Measurements from ENCODE around the gene SAMD4A.

SAMD4A gene

DNA sequence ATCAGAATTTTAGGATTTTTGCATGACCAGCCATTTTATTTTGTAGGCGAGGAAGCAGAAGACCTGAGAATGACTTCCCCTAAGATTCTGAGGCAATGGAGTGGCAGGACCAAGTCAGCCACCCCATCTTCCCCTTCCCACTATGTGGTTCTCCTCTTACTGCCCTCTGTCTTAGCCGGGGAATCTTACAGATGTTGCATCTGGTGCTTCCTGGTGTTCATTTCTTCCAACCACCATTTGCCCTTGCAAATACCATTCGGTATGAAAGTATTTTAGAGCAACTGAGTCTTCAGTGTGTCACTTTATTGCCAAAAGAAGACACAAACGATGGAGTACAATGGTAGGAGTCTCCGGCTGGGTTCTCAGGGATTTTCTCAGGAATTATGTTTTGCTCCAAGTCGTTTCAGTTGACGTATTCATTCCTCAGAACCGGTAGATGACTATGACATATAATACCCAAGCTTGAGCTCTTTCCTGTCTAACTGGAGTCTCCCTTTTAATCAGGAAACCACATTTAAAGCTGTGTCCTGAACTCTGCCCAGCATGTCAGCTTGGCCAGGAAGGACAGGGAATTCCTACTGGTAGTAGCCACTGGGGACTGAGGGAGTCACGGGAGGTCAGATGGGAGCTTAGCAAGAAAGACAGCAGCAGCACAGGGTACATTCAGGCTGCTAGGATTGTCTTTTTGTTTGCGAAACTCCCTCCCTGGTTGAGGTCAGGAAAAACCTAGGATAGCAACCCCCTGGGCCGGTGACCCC is 87.0 kb downstream of the SAMD4A start:
- TF ChIP-seq TAF1 (IDR thresholded peaks at IDR 0.05; ENCODE audit: low read depth) (no peak), CREB1 (IDR thresholded peaks at IDR 0.05; ENCODE audit: low read depth) (no peak)

DNA sequence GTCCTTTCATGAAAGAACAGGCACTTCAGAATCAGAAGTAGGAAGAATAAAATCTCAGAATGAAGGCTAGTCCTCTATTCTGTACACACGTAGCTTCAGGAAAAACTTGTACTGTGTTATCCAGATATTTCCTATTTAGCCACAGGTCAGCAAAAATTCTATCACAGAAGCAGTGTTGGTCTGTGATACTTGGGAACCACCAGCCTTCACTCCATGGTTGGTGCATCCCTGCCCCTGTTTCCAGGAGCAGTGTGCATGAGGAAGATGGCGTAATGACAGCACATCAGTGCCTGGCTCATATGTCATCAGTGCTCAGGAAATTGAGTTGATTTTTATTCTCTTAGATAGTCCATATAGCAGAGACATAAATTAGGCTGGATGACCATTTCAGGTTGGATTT is 87.7 kb downstream of the SAMD4A start:
- TF ChIP-seq TAF1 (IDR thresholded peaks at IDR 0.05; ENCODE audit: low read depth) (no peak), YY1 (IDR thresholded peaks at IDR 0.05; ENCODE audit: low read depth) (no peak)

DNA sequence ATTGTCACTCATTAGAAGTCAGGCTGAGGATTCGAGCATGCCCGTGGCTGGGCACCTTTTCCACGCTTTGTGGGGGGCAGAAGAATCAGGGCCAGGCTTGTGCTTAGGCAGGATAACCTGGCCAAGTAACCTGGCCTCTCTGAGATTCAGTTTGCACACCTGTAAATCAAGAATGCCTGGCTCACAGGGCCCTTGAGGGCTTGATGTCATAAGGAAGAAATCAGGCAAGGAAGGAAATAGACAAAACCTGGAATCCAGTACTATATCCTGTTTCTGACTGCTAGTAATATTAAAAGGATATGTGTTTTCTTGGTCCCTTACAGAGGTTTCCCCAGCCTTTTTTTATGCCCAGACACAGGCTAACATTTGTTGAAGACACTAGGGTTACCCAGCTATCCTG is 91.9 kb downstream of the SAMD4A start:
- TF ChIP-seq RAD21 (IDR thresholded peaks at IDR 0.05; ENCODE audit: low read depth) = no peak
- TF ChIP-seq EP300 (IDR thresholded peaks at IDR 0.05; ENCODE audit: borderline replicate concordance) = no peak
- TF ChIP-seq ZBTB7A (IDR thresholded peaks at IDR 0.05; ENCODE audit: low read depth) = no peak
- TF ChIP-seq FOXM1 (IDR thresholded peaks at IDR 0.05; ENCODE audit: borderline replicate concordance, low read depth) = no peak
- no peak for TF ChIP-seq TAF1 (IDR thresholded peaks at IDR 0.05; ENCODE audit: low read depth)
- TF ChIP-seq, protein P1, sequence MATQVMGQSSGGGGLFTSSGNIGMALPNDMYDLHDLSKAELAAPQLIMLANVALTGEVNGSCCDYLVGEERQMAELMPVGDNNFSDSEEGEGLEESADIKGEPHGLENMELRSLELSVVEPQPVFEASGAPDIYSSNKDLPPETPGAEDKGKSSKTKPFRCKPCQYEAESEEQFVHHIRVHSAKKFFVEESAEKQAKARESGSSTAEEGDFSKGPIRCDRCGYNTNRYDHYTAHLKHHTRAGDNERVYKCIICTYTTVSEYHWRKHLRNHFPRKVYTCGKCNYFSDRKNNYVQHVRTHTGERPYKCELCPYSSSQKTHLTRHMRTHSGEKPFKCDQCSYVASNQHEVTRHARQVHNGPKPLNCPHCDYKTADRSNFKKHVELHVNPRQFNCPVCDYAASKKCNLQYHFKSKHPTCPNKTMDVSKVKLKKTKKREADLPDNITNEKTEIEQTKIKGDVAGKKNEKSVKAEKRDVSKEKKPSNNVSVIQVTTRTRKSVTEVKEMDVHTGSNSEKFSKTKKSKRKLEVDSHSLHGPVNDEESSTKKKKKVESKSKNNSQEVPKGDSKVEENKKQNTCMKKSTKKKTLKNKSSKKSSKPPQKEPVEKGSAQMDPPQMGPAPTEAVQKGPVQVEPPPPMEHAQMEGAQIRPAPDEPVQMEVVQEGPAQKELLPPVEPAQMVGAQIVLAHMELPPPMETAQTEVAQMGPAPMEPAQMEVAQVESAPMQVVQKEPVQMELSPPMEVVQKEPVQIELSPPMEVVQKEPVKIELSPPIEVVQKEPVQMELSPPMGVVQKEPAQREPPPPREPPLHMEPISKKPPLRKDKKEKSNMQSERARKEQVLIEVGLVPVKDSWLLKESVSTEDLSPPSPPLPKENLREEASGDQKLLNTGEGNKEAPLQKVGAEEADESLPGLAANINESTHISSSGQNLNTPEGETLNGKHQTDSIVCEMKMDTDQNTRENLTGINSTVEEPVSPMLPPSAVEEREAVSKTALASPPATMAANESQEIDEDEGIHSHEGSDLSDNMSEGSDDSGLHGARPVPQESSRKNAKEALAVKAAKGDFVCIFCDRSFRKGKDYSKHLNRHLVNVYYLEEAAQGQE (IDR thresholded peaks at IDR 0.05; ENCODE audit: low read depth) = no peak
- no peak for TF ChIP-seq TCF12 (IDR thresholded peaks at IDR 0.05; ENCODE audit: low read depth)

DNA sequence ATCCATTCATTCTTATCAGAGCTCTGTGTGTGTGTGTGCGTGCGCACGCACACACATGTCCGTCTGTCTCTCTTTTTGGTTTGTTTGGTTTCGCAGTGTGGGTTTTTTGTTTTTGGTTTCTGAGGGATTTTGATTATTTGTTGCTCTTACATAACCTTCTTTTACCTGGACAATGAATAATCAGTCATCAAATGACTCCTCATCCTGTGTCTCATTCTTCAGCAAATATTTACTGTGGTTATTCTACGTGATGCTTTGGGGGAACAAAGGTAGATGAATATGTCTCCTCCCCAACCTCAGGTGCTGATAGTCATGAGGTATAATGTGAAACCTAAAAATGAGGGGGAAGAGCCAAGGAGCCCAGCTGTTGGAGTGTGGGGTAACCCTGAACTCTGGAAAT is 92.4 kb downstream of the SAMD4A start:
- TF ChIP-seq TAF1 (IDR thresholded peaks at IDR 0.05; ENCODE audit: low read depth) (no peak), EP300 (IDR thresholded peaks at IDR 0.05; ENCODE audit: borderline replicate concordance) (no peak), TCF12 (IDR thresholded peaks at IDR 0.05; ENCODE audit: low read depth) (no peak), RAD21 (IDR thresholded peaks at IDR 0.05; ENCODE audit: low read depth) (no peak), CEBPB (IDR thresholded peaks at IDR 0.05) (no peak), CREB1 (IDR thresholded peaks at IDR 0.05; ENCODE audit: low read depth) (no peak)
- TF ChIP-seq, protein P1 (IDR thresholded peaks at IDR 0.05; ENCODE audit: low read depth) = no peak

DNA sequence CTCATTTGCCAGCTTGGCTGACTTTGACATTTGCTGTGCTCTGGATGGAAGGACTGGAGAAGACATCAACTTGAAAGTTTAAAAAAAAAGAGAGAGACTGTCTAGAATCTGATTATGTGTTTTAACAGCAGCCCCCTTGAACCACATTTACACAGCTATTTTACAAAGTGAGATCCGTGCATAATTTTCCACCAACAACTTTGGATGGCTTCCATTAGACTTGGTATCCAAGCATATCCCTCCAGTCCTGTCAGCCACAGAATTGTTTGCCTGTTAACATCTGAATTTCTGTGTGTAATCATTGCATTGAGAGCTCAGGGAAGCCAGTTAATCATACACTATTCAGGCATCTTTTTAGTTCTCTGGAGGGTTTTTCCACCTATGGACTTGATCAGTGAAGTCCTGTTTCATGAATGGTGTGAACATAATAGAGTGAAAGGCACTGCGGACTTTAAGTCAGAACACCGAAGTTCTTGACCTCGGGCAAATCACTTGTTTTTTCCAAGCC is 93.7 kb downstream of the SAMD4A start:
- TF ChIP-seq CREB1 (IDR thresholded peaks at IDR 0.05; ENCODE audit: low read depth) = no peak
- TF ChIP-seq, protein P2, sequence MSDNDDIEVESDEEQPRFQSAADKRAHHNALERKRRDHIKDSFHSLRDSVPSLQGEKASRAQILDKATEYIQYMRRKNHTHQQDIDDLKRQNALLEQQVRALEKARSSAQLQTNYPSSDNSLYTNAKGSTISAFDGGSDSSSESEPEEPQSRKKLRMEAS (IDR thresholded peaks at IDR 0.05) = no peak
- no peak for TF ChIP-seq TCF12 (IDR thresholded peaks at IDR 0.05; ENCODE audit: low read depth)
- no peak for TF ChIP-seq EGR1 (IDR thresholded peaks at IDR 0.05)
- TF ChIP-seq ZBTB7A (IDR thresholded peaks at IDR 0.05; ENCODE audit: low read depth) = no peak
- TF ChIP-seq YY1 (IDR thresholded peaks at IDR 0.05; ENCODE audit: low read depth) = no peak
- TF ChIP-seq, protein P3, sequence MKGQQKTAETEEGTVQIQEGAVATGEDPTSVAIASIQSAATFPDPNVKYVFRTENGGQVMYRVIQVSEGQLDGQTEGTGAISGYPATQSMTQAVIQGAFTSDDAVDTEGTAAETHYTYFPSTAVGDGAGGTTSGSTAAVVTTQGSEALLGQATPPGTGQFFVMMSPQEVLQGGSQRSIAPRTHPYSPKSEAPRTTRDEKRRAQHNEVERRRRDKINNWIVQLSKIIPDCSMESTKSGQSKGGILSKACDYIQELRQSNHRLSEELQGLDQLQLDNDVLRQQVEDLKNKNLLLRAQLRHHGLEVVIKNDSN (IDR thresholded peaks at IDR 0.05) = no peak
- TF ChIP-seq, protein P1 (IDR thresholded peaks at IDR 0.05; ENCODE audit: low read depth) = no peak
- TF ChIP-seq TAF1 (IDR thresholded peaks at IDR 0.05; ENCODE audit: low read depth) = no peak
- TF ChIP-seq RAD21 (IDR thresholded peaks at IDR 0.05; ENCODE audit: low read depth) = no peak
- TF ChIP-seq FOXM1 (IDR thresholded peaks at IDR 0.05; ENCODE audit: borderline replicate concordance, low read depth) = no peak
- TF ChIP-seq TEAD4 (IDR thresholded peaks at IDR 0.05) = no peak

Data from Ishikawa (cell line).